Natural killer cell (primary cell): ENCODE results near the gene PCLO. TPM values are rescaled to one million over a fixed set of nuclear protein-coding genes. Genes with fewer than 3 reads are reported as not detected.

Source experiments
- ATAC-seq, 3 donors: fragments of 150-1000 bp in 2 of 3; fragments of 200-7000 bp in 1 of 3; cut with Tn5 transposase; 1 replicate in 1 of 3; 2 replicates in 2 of 3; pipeline ENCODE4 v1.10.0; 2021; ENCODE audit warnings: mild to moderate bottlenecking in 2 of 3, moderate library complexity in 2 of 3
- DNase-seq, 2 donors: peaks; one replicate each; pipeline versions ENCODE4 v3.0.0 to v3.0.0-alpha.2; 2013 to 2021; ENCODE audit warnings: mixed read lengths in 1 of 2
- H3K27ac ChIP-seq: one replicate; pipeline ENCODE4 v1.5.1; 2013; ENCODE audit warnings: mild to moderate bottlenecking, low read length
- H3K27me3 ChIP-seq: one replicate; pipeline ENCODE4 v1.6.1; 2013; ENCODE audit warnings: low read length; ENCODE audit not compliant: control insufficient read depth, insufficient read depth
- H3K36me3 ChIP-seq: one replicate; pipeline ENCODE4 v1.6.1; 2013; ENCODE audit warnings: low read length; ENCODE audit not compliant: control insufficient read depth, insufficient read depth
- H3K4me1 ChIP-seq: one replicate; pipeline ENCODE4 v1.6.1; 2013; ENCODE audit warnings: low read length; ENCODE audit not compliant: control insufficient read depth, insufficient read depth
- H3K4me3 ChIP-seq: one replicate; pipeline ENCODE4 v1.5.1; 2013; ENCODE audit warnings: low read length
- H3K9me3 ChIP-seq: one replicate; pipeline ENCODE4 v1.6.1; 2013; ENCODE audit warnings: low read length; ENCODE audit not compliant: control insufficient read depth, insufficient read depth
- H3K27ac Mint-ChIP-seq, 2 donors: one replicate each; pipeline ENCODE4 v1.8.0; 2022; ENCODE audit warnings: mild to moderate bottlenecking in 2 of 2, mixed read lengths in 2 of 2, moderate library complexity in 1 of 2
- H3K27me3 Mint-ChIP-seq, 2 donors: one replicate each; pipeline ENCODE4 v1.8.0; 2022; ENCODE audit warnings: low read depth in 2 of 2, mixed read lengths in 2 of 2
- H3K36me3 Mint-ChIP-seq: one replicate; pipeline ENCODE4 v1.8.0; 2022; ENCODE audit warnings: mixed read lengths
- H3K4me1 Mint-ChIP-seq, 2 donors: one replicate each; pipeline ENCODE4 v1.8.0; 2022; ENCODE audit warnings: mixed read lengths in 2 of 2
- H3K4me3 Mint-ChIP-seq: one replicate; pipeline ENCODE4 v1.8.0; 2022; ENCODE audit warnings: mild to moderate bottlenecking, moderate library complexity, mixed read lengths
- H3K9me3 Mint-ChIP-seq, 2 donors: one replicate each; pipeline ENCODE4 v1.8.0; 2022; ENCODE audit warnings: mixed read lengths in 2 of 2
- CTCF ChIP-seq: fragments of 200-600 bp; IDR thresholded peaks from one replicate; pipeline ENCODE4 v1.8.0; 2022; ENCODE audit warnings: antibody characterized with exemption
- WGBS: methylation state at CpG from one replicate; pipeline ENCODE4 v1.1.7; 2013; ENCODE audit warnings: missing lambda C conversion rate; ENCODE audit not compliant: insufficient coverage; 5-methylcytosine and 5-hydroxymethylcytosine counted together
- intact Hi-C: fragments of 100-400 bp; cut with micrococcal nuclease; formaldehyde crosslinking; loops from one replicate; pipeline ENCODE4 v1.14.2; 2022
- total RNA-seq, 4 donors: library from RNA; stranded (reverse); fragments of 120-200 nt in 1 of 4; gene quantifications; one replicate each; pipeline versions ENCODE4 v1.2.3 to v1.2.4, GENCODE V29; 2013 to 2022

Gene PCLO
- total RNA-seq, 3 donors from 2014 or later (not counting 1 experiment from before 2014, with no cell fraction given), result not detected

GRCh38 chr7:82859106-82859850 is 303.4 kb downstream of the PCLO start:
- no peak for TF ChIP-seq CTCF
- Histone ChIP-seq H3K9me3 (no peaks in the 10 kb centered on the region), H3K27ac (no peak overlapping the region), H3K4me3 (no peak overlapping the region), H3K4me1 (no peaks in the 10 kb centered on the region), H3K36me3 (no peaks in the 10 kb centered on the region), H3K27me3 (no peaks in the 10 kb centered on the region)
- no peak for DNase-seq
- no peaks in the 10 kb centered on the region for H3K27me3 Mint-ChIP-seq
- no peaks in the 10 kb centered on the region for H3K4me1 Mint-ChIP-seq
- intact Hi-C loops, result no loop called here
- no peaks in the 10 kb centered on the region for H3K36me3 Mint-ChIP-seq
- no peak for ATAC-seq
- H3K4me3 Mint-ChIP-seq, result no peak overlapping the region
- 57% methylated on average over 1 of the region's 1 CpG for WGBS
- H3K27ac Mint-ChIP-seq, result no peak overlapping the region
- peaks cover 17 to 23% of the 10 kb centered on the region in 2 donors for H3K9me3 Mint-ChIP-seq

- intact Hi-C loops, result no loop called here
- peaks cover 10 to 23% of the 10 kb centered on the region in 2 donors for H3K9me3 Mint-ChIP-seq
- Histone ChIP-seq H3K9me3 (no peaks in the 10 kb centered on the region), H3K4me3 (no peak overlapping the region), H3K27ac (no peak overlapping the region), H3K36me3 (no peaks in the 10 kb centered on the region), H3K4me1 (no peaks in the 10 kb centered on the region), H3K27me3 (no peaks in the 10 kb centered on the region)
- no peaks in the 10 kb centered on the region for H3K36me3 Mint-ChIP-seq
- ATAC-seq (no peak), DNase-seq (no peak)
- H3K4me1 Mint-ChIP-seq, result no peaks in the 10 kb centered on the region
- H3K27ac Mint-ChIP-seq, result no peak overlapping the region
- no peak overlapping the region for H3K4me3 Mint-ChIP-seq
- 100% methylated on average over 2 of the region's 4 CpGs for WGBS
- H3K27me3 Mint-ChIP-seq, result no peaks in the 10 kb centered on the region
- no peak for TF ChIP-seq CTCF
Measured at GRCh38 chr7:82851121-82851520, 311.6 kb downstream of the PCLO start.

GRCh38 chr7:82841828-82842227 is 320.9 kb downstream of the PCLO start:
- intact Hi-C loops, result no loop called here
- Mint-ChIP-seq H3K36me3 (no peaks in the 10 kb centered on the region), H3K27ac (no peak overlapping the region), H3K4me1 (no peaks in the 10 kb centered on the region), H3K4me3 (no peak overlapping the region), H3K9me3 (peaks cover 8 to 12% of the 10 kb centered on the region in 2 donors), H3K27me3 (no peaks in the 10 kb centered on the region)
- Histone ChIP-seq H3K27me3 (no peaks in the 10 kb centered on the region), H3K9me3 (no peaks in the 10 kb centered on the region), H3K4me1 (no peaks in the 10 kb centered on the region), H3K4me3 (no peak overlapping the region), H3K36me3 (no peaks in the 10 kb centered on the region), H3K27ac (no peak overlapping the region)
- DNase-seq, result no peak
- TF ChIP-seq CTCF, result no peak
- WGBS, result 83% methylated on average over 1 of the region's 1 CpG
- no peak for ATAC-seq

GRCh38 chr7:82840061-82840460 is 322.6 kb downstream of the PCLO start:
- Mint-ChIP-seq H3K36me3 (no peaks in the 10 kb centered on the region), H3K4me3 (no peak overlapping the region), H3K9me3 (peaks cover 9 to 14% of the 10 kb centered on the region in 2 donors), H3K27me3 (no peaks in the 10 kb centered on the region), H3K4me1 (no peaks in the 10 kb centered on the region), H3K27ac (no peak overlapping the region)
- TF ChIP-seq CTCF, result no peak
- no peaks in the 10 kb centered on the region for H3K4me1 ChIP-seq
- no peak for ATAC-seq
- no peaks in the 10 kb centered on the region for H3K36me3 ChIP-seq
- no peaks in the 10 kb centered on the region for H3K9me3 ChIP-seq
- no peak overlapping the region for H3K4me3 ChIP-seq
- no peak overlapping the region for H3K27ac ChIP-seq
- intact Hi-C loops, result no loop called here
- H3K27me3 ChIP-seq, result no peaks in the 10 kb centered on the region
- DNase-seq, result no peak
- WGBS, result 84% methylated on average over 3 of the region's 3 CpGs
